Endothelial cell (in vitro differentiated cells): ENCODE measurements around the gene OR9Q1. TPM values are rescaled to one million over a fixed set of nuclear protein-coding genes. Genes with fewer than 3 reads are reported as not detected.
"Not testable (repeated sequence)": the region's sequence is repeated elsewhere in the genome, so short reads cannot be mapped to it uniquely, and the experiment has no call there.

Experiments
- DNase-seq: peaks from one replicate; pipeline ENCODE4 v3.0.0; 2021; ENCODE audit warnings: low spot score
- H3K27ac Mint-ChIP-seq: one replicate; pipeline ENCODE4 v1.8.0; 2021; ENCODE audit warnings: mixed read lengths, inconsistent platforms; ENCODE audit not compliant: unreplicated experiment
- H3K27me3 Mint-ChIP-seq: one replicate; pipeline ENCODE4 v1.8.0; 2021; ENCODE audit warnings: mild to moderate bottlenecking, moderate library complexity, mixed read lengths, inconsistent platforms; ENCODE audit not compliant: unreplicated experiment
- H3K36me3 Mint-ChIP-seq: one replicate; pipeline ENCODE4 v1.8.0; 2021; ENCODE audit warnings: mild to moderate bottlenecking, low read depth, mixed read lengths, inconsistent platforms; ENCODE audit not compliant: unreplicated experiment
- H3K4me1 Mint-ChIP-seq: one replicate; pipeline ENCODE4 v1.8.0; 2021; ENCODE audit warnings: mild to moderate bottlenecking, mixed read lengths, inconsistent platforms; ENCODE audit not compliant: unreplicated experiment
- H3K4me3 Mint-ChIP-seq: one replicate; pipeline ENCODE4 v1.8.0; 2021; ENCODE audit warnings: mild to moderate bottlenecking, mixed read lengths, inconsistent platforms; ENCODE audit not compliant: unreplicated experiment
- H3K9me3 Mint-ChIP-seq: one replicate; pipeline ENCODE4 v1.8.0; 2021; ENCODE audit warnings: mixed read lengths, inconsistent platforms; ENCODE audit not compliant: unreplicated experiment
- CTCF ChIP-seq: fragments of 200-600 bp; sonication (generic); IDR thresholded peaks from one replicate; pipeline ENCODE4 v1.5.0; 2021; ENCODE audit warnings: antibody characterized with exemption; ENCODE audit not compliant: unreplicated experiment
- total RNA-seq: library from RNA; stranded (reverse); fragmentation: NEBNext Ultra II Directional; extraction: Animal tissue kit (Norgen Biotek cat#: 25700); gene quantifications from one replicate; pipeline ENCODE4 v1.2.1, GENCODE V29; 2021; ENCODE audit not compliant: unreplicated experiment

The OR9Q1 gene
- total RNA-seq, 1 donor from 2014 or later = not detected

- no peak overlapping the region for H3K4me3 Mint-ChIP-seq
- H3K27ac Mint-ChIP-seq = no peak overlapping the region
- no peak for TF ChIP-seq CTCF
- no peaks in the 10 kb centered on the region for H3K36me3 Mint-ChIP-seq
- H3K4me1 Mint-ChIP-seq = no peaks in the 10 kb centered on the region
- no peak for DNase-seq
- H3K27me3 Mint-ChIP-seq = no peaks in the 10 kb centered on the region
- no peaks in the 10 kb centered on the region for H3K9me3 Mint-ChIP-seq
These were observed 175.6 kb downstream of the OR9Q1 start for GRCh38 chr11:58199271-58199670.

DNA sequence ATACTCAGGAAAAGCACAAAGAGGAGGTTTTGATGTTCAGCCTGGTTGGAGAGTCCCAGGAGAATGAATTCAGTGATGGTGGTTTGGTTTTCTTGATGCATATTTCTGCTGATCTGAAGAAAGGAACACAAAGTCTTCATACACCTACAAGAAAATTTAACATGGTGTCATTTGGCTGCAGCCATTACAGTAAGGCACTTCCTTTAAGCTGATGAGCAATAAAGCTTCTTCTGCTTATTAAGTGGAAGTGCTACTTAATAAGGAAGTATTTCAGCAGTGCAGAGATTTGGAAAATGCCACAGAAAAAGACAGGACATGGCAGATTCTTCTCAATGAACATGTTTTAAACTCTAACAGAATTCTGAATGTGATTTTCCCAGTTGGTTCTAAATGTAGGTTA, 180.4 kb downstream of the OR9Q1 start, which contains the start of gene OR1S2:
TSS of gene OR1S2 (minus strand) at position 101 of the 400 bp plus-strand sequence. CDS start at position 101, 0 bp downstream.
- TF ChIP-seq CTCF = no peak
- Mint-ChIP-seq H3K27ac (no peak within 1 kb of the TSS), H3K4me1 (no peaks in the 10 kb centered on the region), H3K4me3 (no peak within 1 kb of the TSS), H3K27me3 (peaks cover 1% of the 10 kb centered on the region), H3K9me3 (no peaks in the 10 kb centered on the region), H3K36me3 (no peaks in the 10 kb centered on the region)
- DNase-seq = no peak

GRCh38 chr11:58212420-58212819, 188.7 kb downstream of the OR9Q1 start, which contains the start of gene OR1S1:
TSS of gene OR1S1 (plus strand) at chr11:58212720.
- not testable (repeated sequence) for H3K4me3 Mint-ChIP-seq, H3K27me3 Mint-ChIP-seq, H3K27ac Mint-ChIP-seq, H3K36me3 Mint-ChIP-seq, H3K9me3 Mint-ChIP-seq, H3K4me1 Mint-ChIP-seq, DNase-seq

DNA sequence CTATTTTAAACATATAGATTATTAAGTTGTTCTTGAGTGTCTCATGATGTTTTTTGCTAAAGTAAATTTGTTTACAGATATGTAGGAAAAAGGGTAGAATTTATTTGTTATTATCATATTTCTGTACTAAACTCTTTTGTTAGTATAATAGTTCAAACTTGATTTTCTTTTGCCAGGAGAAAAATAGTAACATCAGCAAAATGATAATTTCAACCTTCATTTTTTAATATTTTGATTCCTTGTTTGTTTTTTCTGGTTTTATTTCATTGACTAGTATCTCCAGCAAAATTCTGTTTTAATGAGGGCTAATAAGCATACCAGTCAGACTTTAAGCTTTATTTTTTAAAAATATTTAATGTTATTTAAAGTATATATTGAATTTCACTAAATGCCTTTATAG, 192.8 kb downstream of the OR9Q1 start:
- Mint-ChIP-seq H3K27ac (no peak overlapping the region), H3K36me3 (no peaks in the 10 kb centered on the region), H3K4me1 (no peaks in the 10 kb centered on the region), H3K4me3 (no peak overlapping the region), H3K9me3 (no peaks in the 10 kb centered on the region), H3K27me3 (no peaks in the 10 kb centered on the region)
- no peak for TF ChIP-seq CTCF
- no peak for DNase-seq

DNA sequence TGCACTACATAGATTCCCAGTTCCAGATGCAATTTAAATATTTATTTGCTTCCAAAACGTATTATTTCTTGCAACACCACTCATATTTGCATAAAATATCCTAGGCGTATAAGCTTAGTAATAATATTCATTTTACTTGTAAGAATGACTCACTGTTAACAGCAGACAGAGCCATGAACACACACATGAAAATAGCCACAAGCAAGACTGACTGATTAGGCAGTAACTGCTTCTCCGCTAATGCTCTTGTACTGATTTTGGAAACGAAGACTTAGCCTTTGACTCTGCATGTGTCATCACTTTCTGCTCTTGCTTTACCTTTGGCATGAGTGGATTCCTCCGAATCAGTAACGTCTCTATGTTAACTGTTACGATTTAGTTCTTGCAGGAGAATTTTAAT, 199.0 kb downstream of the OR9Q1 start:
- TF ChIP-seq CTCF = no peak
- no peaks in the 10 kb centered on the region for H3K4me1 Mint-ChIP-seq
- H3K36me3 Mint-ChIP-seq = no peaks in the 10 kb centered on the region
- no peak overlapping the region for H3K27ac Mint-ChIP-seq
- H3K4me3 Mint-ChIP-seq = no peak overlapping the region
- H3K27me3 Mint-ChIP-seq = no peaks in the 10 kb centered on the region
- no peaks in the 10 kb centered on the region for H3K9me3 Mint-ChIP-seq
- no peak for DNase-seq
